ENCODE data around the gene CDH23. TPM values are rescaled to one million over a fixed set of nuclear protein-coding genes. Genes with fewer than 3 reads are reported as not detected.

Gene CDH23
- total and polyA plus RNA-seq, 10 of the 15 experiments (the other 5 are each of a cell fraction or from before 2014, with no cell fraction given) = 0.09 to 0.40 (median 0.15) TPM; not detected in 1

GRCh38 chr10:71644307-71645180 lies 247.8 kb downstream of the CDH23 start (continued):
- peak; percentile 77; the same call in 1 of the 2 replicates for TF ChIP-seq ZNF24 (IDR thresholded peaks at IDR 0.05)
- TF ChIP-seq TCF12 (IDR thresholded peaks at IDR 0.05; ENCODE audit: low read depth, low read length) = peak; percentile 58
- TF ChIP-seq SUPT20H (IDR thresholded peaks at IDR 0.05; ENCODE audit: borderline replicate concordance, control insufficient read depth, low read depth, low read length) = no peak
- TF ChIP-seq CREM (IDR thresholded peaks at IDR 0.05; ENCODE audit: low read depth) = no peak; the same call in 1 of the 2 replicates
- TF ChIP-seq PAX5 (IDR thresholded peaks at IDR 0.05; ENCODE audit: borderline replicate concordance, low read depth, low read length) = peak; percentile 40; the same call in 1 of the 2 replicates
- TF ChIP-seq BRCA1 (IDR thresholded peaks at IDR 0.05; ENCODE audit: low read depth, low read length) = no peak
- TF ChIP-seq EED (IDR thresholded peaks at IDR 0.05; ENCODE audit: low read depth) = peak; percentile 87
- TF ChIP-seq RBBP5 (conservative IDR thresholded peaks at IDR 0.05) = no peak
- TF ChIP-seq CHD1 (IDR thresholded peaks at IDR 0.05; ENCODE audit: low read depth, low read length) = no peak
- TF ChIP-seq RFX5 (IDR thresholded peaks at IDR 0.05; ENCODE audit: low read depth, low read length) = no peak
- TF ChIP-seq IRF5 (IDR thresholded peaks at IDR 0.05; ENCODE audit: borderline replicate concordance) = no peak
- no peak for TF ChIP-seq ZBTB11 (CRISPR knock-in tag; IDR thresholded peaks at IDR 0.05)
- TF ChIP-seq TCF7 (IDR thresholded peaks at IDR 0.05; ENCODE audit: borderline replicate concordance) = no peak
- no peak for TF ChIP-seq KDM1A (IDR thresholded peaks at IDR 0.05; ENCODE audit: borderline replicate concordance)
- 0 out of 2 replicates have a peak, but pooled peaks have one; percentile 28 for TF ChIP-seq NFIC (IDR thresholded peaks at IDR 0.05; ENCODE audit: low read depth, low read length)
- peak; percentile 42; the same call in 1 of the 2 replicates for TF ChIP-seq FOXM1 (IDR thresholded peaks at IDR 0.05; ENCODE audit: low read depth, low read length)
- TF ChIP-seq BHLHE40 (IDR thresholded peaks at IDR 0.05; ENCODE audit: borderline replicate concordance in 1 of 2, low read depth in 2 of 2, low read length in 1 of 2) = peak in 1 of 2 experiments; percentile 40; a peak in 3 of 4 replicates
- peak; percentile 46; the same call in 1 of the 2 replicates for TF ChIP-seq MTA2 (IDR thresholded peaks at IDR 0.05; ENCODE audit: low read depth)
- no peak for TF ChIP-seq ESRRA (IDR thresholded peaks at IDR 0.05; ENCODE audit: low read length)
- peak; percentile 39 for TF ChIP-seq RELA (IDR thresholded peaks at IDR 0.05; ENCODE audit: borderline replicate concordance, partially characterized antibody)
- peak; percentile 39; the same call in 1 of the 2 replicates for TF ChIP-seq SMARCA5 (IDR thresholded peaks at IDR 0.05)
- TF ChIP-seq, protein P1, sequence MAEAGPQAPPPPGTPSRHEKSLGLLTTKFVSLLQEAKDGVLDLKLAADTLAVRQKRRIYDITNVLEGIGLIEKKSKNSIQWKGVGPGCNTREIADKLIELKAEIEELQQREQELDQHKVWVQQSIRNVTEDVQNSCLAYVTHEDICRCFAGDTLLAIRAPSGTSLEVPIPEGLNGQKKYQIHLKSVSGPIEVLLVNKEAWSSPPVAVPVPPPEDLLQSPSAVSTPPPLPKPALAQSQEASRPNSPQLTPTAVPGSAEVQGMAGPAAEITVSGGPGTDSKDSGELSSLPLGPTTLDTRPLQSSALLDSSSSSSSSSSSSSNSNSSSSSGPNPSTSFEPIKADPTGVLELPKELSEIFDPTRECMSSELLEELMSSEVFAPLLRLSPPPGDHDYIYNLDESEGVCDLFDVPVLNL (IDR thresholded peaks at IDR 0.05; ENCODE audit: low read depth, low read length) = no peak
- no peak for TF ChIP-seq NKRF (conservative IDR thresholded peaks at IDR 0.05)

All from GM12878 (cell line).